GM13977 (cell line): ENCODE measurements around the gene EPHA1.
A peak's percentile ranks its signal among the peaks of the same experiment; 100 is the strongest.

ENCODE experiments used
- DNase-seq: peaks from one replicate; pipeline ENCODE4 v3.0.0; 2012; ENCODE audit warnings: low spot score
- in situ Hi-C: fragments of 300-500 bp; cut with MboI; formaldehyde crosslinking; loops from one replicate; pipeline ENCODE4 v1.12.0; 2022; ENCODE audit warnings: low sequenced_read_pairs, low pct_unique_long_range_greater_than_20kb, mixed read lengths, inconsistent platforms; ENCODE audit not compliant: unreplicated experiment
- TF ChIP-seq, protein P1 (sequence below): IDR thresholded peaks from 2 replicates; pipeline ENCODE4 v1.5.1; 2012; ENCODE audit warnings: mild to moderate bottlenecking, control low read depth; ENCODE audit not compliant: insufficient read depth; ENCODE audit errors: extremely low read depth, missing control alignments

The EPHA1 gene

DNA sequence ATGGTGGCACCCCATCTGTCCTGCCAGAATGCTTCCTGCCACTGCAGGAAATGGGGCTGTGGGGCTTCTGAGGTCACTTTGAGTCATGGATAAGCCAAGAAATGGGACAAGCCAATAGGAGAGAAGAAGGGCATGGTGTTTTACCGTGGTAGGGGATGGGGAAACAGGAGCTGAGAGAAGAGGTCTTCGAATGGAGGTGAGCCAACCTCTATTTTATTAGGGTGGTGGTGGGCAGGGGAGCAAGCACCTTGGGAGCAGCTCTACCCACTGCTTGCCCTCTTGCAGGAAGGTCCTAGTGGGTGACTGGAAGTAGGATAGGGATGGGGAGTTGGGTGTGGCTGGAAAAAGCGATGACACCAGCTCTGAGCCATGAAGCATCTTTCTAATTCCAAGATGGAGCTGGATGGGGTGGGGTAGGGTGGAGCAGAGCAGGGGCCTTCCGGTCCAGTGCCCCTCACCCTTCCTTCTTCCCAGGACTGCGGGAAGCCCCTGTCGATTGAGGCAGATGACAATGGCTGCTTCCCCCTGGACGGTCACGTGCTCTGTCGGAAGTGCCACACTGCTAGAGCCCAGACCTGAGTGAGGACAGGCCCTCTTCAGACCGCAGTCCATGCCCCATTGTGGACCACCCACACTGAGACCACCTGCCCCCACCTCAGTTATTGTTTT, 18.4 kb downstream of the EPHA1 start:
- TF ChIP-seq, protein P1, sequence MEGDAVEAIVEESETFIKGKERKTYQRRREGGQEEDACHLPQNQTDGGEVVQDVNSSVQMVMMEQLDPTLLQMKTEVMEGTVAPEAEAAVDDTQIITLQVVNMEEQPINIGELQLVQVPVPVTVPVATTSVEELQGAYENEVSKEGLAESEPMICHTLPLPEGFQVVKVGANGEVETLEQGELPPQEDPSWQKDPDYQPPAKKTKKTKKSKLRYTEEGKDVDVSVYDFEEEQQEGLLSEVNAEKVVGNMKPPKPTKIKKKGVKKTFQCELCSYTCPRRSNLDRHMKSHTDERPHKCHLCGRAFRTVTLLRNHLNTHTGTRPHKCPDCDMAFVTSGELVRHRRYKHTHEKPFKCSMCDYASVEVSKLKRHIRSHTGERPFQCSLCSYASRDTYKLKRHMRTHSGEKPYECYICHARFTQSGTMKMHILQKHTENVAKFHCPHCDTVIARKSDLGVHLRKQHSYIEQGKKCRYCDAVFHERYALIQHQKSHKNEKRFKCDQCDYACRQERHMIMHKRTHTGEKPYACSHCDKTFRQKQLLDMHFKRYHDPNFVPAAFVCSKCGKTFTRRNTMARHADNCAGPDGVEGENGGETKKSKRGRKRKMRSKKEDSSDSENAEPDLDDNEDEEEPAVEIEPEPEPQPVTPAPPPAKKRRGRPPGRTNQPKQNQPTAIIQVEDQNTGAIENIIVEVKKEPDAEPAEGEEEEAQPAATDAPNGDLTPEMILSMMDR, result no peak
- in situ Hi-C loops, result no loop called here
- DNase-seq, result no peak

- in situ Hi-C loops, result no loop called here
- DNase-seq, result no peak
These were observed 19.1 kb downstream of the EPHA1 start for GRCh38 chr7:143389316-143390103.

GRCh38 chr7:143388491-143389101, 20.1 kb downstream of the EPHA1 start:
- DNase-seq, result no peak
- in situ Hi-C loops, result no loop called here
- TF ChIP-seq, protein P1, result peak; percentile 10

More at GRCh38 chr7:143389316-143390103, 19.1 kb downstream of the EPHA1 start:
- TF ChIP-seq, protein P1, result no peak

- no peak for DNase-seq
- in situ Hi-C loops, result no loop called here
These were observed 20.6 kb downstream of the EPHA1 start for GRCh38 chr7:143388051-143388450.

GRCh38 chr7:143387156-143387975, 21.3 kb downstream of the EPHA1 start:
- TF ChIP-seq, protein P1, result no peak
- in situ Hi-C loops, result no loop called here
- no peak for DNase-seq

More at GRCh38 chr7:143388051-143388450, 20.6 kb downstream of the EPHA1 start:
- TF ChIP-seq, protein P1, result no peak
